ENCODE data around the gene UNC13C. TPM values are rescaled to one million over a fixed set of nuclear protein-coding genes. Genes with fewer than 3 reads are reported as not detected.

UNC13C gene
- total and polyA plus RNA-seq, 2 donors = 0.04 to 9.9 TPM

DNA sequence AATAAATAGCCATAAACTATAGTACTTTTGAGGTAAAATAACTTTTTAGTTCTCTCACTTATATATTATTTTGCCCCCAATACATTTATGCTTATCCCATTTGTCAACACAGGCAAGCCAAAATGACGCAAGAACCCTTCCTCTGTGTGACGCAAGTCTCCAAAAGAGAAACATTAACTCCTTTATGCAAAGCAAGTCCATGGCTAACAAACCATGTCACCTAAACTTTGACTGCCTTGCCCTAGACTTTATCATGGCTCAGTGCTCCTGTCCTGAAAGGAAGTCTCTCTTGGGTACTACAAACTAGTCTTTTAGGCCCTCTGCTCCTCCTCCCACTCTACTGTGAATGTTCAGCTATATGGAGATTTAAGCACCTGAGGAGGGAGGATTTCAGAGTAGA is 230.5 kb downstream of the UNC13C start:
- 90% methylated on average over 2 of the region's 2 CpGs for WGBS
- Histone ChIP-seq H3K4me3 (ENCODE audit: low read depth, low read length) (no peak overlapping the region), H3K4me1 (ENCODE audit: insufficient read depth) (no peaks in the 10 kb centered on the region), H3K36me3 (ENCODE audit: insufficient read depth) (no peaks in the 10 kb centered on the region), H3K27ac (ENCODE audit: low read depth) (no peak overlapping the region)
- DNase-seq (ENCODE audit: extremely low spot score) = no peak

DNA sequence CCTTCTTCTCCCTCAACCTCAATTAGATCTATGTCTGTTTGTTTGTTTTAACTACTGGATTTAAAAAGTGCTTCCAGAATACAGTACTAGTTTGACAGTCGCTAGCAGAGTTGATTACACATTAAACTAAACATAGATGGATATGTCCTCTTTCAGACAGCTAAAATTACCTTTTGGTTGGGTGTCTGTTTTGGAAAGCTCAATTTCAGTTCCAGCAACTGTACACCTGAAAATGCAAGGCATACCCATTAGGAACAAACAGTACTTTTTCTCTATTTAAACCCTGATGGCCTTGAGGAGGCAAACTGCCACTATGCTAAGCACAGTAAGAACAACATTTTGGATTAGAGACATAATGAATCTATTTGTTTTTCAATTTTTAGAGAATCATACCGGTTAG is 234.4 kb downstream of the UNC13C start:
- Histone ChIP-seq H3K4me3 (ENCODE audit: low read depth, low read length) (no peak overlapping the region), H3K27ac (ENCODE audit: low read depth) (no peak overlapping the region), H3K36me3 (ENCODE audit: insufficient read depth) (no peaks in the 10 kb centered on the region), H3K4me1 (ENCODE audit: insufficient read depth) (no peaks in the 10 kb centered on the region)
- DNase-seq (ENCODE audit: extremely low spot score) = no peak
- 71% methylated on average over 2 of the region's 2 CpGs for WGBS

DNA sequence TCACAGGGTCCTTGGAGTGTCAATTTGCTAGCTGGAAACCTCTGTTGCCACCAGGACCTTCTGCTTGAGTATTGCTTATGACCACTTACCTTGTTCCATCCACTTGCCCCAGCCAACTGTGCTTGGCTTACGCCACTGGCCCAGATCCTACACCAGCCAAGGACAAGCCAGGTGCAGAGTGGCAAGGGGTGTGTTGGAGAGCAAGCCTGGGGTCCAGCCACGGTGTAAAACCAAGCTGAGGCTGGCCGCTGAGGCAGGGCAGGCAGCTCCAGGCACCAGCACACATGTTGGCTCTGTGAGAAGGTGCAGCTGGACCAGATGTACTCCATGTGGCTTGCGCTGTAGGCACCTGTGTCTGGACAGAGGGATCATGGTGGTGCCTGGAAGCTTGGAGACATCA is 248.2 kb downstream of the UNC13C start:
- no peaks in the 10 kb centered on the region for H3K4me1 ChIP-seq (ENCODE audit: insufficient read depth)
- 86% methylated on average over 4 of the region's 4 CpGs for WGBS
- no peak for DNase-seq (ENCODE audit: extremely low spot score)
- H3K36me3 ChIP-seq (ENCODE audit: insufficient read depth) = no peaks in the 10 kb centered on the region
- no peak overlapping the region for H3K27ac ChIP-seq (ENCODE audit: low read depth)
- no peak overlapping the region for H3K4me3 ChIP-seq (ENCODE audit: low read depth, low read length)

DNA sequence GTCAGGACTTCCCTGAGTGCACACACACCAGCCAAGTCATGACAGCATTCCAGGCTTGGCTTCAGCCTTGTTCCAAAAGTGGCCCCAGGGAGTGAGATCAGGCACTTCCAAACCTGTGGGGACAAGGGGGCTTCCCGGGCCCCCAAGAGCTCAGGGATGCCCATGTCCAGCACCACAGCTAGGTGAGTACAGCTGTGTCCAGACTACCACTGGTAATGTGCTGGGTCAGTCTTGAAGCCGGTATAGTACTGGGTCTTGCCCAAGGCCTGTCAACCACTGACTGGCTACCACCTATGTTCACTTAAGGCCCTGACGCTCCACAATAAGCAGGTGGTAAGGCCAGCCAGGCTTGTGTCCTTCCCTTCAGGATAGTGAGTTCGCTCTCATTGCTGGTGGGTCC is 249.3 kb downstream of the UNC13C start:
- H3K4me3 ChIP-seq (ENCODE audit: low read depth, low read length) = no peak overlapping the region
- H3K27ac ChIP-seq (ENCODE audit: low read depth) = no peak overlapping the region
- WGBS = 91% methylated on average over 4 of the region's 4 CpGs
- DNase-seq (ENCODE audit: extremely low spot score) = no peak
- H3K4me1 ChIP-seq (ENCODE audit: insufficient read depth) = no peaks in the 10 kb centered on the region
- H3K36me3 ChIP-seq (ENCODE audit: insufficient read depth) = no peaks in the 10 kb centered on the region

DNA sequence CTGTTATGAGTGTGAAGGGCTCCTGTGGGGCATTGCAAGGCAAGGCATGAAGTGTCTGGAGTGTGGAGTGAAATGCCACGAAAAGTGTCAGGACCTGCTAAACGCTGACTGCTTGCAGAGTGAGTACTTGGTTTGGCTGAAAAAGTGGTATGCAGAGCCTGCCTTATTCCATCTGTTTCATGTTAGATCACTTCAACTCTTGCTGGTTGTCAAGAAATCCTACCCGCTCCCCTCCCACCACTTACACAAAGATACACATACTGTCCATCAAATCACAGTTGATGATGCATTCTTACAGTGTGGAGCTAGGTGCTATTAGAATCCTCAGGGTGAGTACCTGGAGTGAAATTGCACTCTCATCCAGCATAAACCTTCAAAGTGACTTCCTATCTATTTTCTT is 272.1 kb downstream of the UNC13C start:
- 45% methylated on average over 3 of the region's 3 CpGs for WGBS
- Histone ChIP-seq H3K27ac (ENCODE audit: low read depth) (no peak overlapping the region), H3K36me3 (ENCODE audit: insufficient read depth) (no peaks in the 10 kb centered on the region), H3K4me1 (ENCODE audit: insufficient read depth) (no peaks in the 10 kb centered on the region), H3K4me3 (ENCODE audit: low read depth, low read length) (no peak overlapping the region)
- no peak for DNase-seq (ENCODE audit: extremely low spot score)

DNA sequence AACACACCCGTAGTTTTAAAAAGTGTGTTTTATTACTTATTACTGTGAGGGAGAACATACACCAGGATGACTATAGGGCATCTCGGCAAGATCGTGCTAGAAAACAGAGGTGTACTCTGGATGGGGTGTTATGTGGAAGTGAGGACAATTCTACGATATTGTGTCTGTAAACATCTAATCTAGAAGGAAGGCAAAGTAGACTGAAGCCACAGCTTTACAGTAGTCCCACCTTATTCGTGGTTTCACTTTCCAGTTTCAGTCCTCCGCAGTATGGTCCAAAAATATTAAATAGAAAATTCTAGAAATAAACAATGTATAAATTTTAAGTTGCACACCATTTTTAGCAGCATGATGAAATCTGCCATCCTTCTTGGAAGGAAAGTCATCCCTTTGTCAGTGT is 277.9 kb downstream of the UNC13C start:
- DNase-seq (ENCODE audit: extremely low spot score) = no peak
- no peaks in the 10 kb centered on the region for H3K4me1 ChIP-seq (ENCODE audit: insufficient read depth)
- no peaks in the 10 kb centered on the region for H3K36me3 ChIP-seq (ENCODE audit: insufficient read depth)
- no peak overlapping the region for H3K4me3 ChIP-seq (ENCODE audit: low read depth, low read length)
- no peak overlapping the region for H3K27ac ChIP-seq (ENCODE audit: low read depth)
- 75% methylated on average over 6 of the region's 6 CpGs for WGBS

DNA sequence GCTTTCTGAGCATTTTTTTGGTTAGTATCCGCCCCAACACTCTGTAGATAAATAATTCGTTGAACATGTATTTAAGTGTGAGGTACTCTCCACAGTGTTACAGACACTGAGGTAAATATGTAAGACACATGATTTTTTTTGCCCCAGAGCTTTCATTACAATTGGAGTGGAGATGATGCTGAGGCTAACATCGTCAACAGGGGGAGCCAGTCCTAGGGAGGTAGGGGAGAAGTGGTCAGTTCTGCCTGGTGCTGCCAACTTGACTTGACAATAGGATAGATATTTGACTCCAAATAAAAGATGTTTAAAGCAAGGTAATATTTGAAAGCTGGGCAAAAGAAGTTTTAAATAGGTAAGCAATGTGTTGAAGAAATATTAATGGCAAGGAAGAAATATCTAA is 295.7 kb downstream of the UNC13C start:
- no peak for DNase-seq (ENCODE audit: extremely low spot score)
- Histone ChIP-seq H3K36me3 (ENCODE audit: insufficient read depth) (no peaks in the 10 kb centered on the region), H3K4me1 (ENCODE audit: insufficient read depth) (no peaks in the 10 kb centered on the region), H3K27ac (ENCODE audit: low read depth) (no peak overlapping the region), H3K4me3 (ENCODE audit: low read depth, low read length) (no peak overlapping the region)
- 44% methylated on average over 3 of the region's 3 CpGs for WGBS

DNA sequence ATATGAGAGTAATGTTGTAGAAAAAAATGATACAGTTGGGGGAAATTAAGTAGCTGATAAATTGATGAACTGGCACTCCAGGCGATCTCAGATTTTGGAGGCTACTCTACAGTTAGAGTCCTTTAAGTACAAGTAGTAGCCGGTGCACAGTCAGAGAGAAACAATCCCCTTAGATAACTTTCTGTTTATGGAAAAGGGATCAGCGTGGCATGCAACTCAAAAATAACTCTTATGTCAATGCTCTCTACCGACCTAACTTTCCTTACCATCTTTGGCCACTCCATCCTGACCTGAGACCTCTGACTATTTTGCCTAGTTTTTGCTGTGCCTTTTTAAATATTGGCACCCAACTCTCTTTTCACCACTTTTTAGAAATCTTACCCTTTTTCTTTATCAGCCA is 299.6 kb downstream of the UNC13C start:
- H3K27ac ChIP-seq (ENCODE audit: low read depth) = no peak overlapping the region
- 50% methylated on average over 4 of the region's 4 CpGs for WGBS

DNA sequence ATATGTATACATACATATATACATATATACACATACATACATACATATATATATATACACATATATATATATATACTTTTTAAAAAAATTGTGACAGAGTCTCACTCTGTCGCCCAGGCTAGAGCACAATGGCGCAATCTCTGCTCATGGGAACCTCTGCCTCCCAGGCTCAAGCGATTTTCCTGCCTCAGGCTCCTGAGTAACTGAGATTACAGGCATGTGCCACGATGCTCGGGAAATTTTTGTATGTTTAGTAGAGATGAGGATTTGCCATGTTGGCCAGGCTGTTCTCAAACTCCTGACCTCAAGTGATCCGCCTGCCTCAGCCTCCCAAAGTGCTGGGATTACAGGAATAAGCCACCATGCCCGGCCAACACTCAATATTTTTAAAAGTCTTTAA is 302.5 kb downstream of the UNC13C start:
- no peak overlapping the region for H3K27ac ChIP-seq (ENCODE audit: low read depth)
- 91% methylated on average over 7 of the region's 7 CpGs for WGBS

More for the DNA sequence above, 299.6 kb downstream of the UNC13C start:
- no peak for DNase-seq (ENCODE audit: extremely low spot score)
- H3K4me1 ChIP-seq (ENCODE audit: insufficient read depth) = no peaks in the 10 kb centered on the region
- H3K36me3 ChIP-seq (ENCODE audit: insufficient read depth) = no peaks in the 10 kb centered on the region
- H3K4me3 ChIP-seq (ENCODE audit: low read depth, low read length) = no peak overlapping the region

DNA sequence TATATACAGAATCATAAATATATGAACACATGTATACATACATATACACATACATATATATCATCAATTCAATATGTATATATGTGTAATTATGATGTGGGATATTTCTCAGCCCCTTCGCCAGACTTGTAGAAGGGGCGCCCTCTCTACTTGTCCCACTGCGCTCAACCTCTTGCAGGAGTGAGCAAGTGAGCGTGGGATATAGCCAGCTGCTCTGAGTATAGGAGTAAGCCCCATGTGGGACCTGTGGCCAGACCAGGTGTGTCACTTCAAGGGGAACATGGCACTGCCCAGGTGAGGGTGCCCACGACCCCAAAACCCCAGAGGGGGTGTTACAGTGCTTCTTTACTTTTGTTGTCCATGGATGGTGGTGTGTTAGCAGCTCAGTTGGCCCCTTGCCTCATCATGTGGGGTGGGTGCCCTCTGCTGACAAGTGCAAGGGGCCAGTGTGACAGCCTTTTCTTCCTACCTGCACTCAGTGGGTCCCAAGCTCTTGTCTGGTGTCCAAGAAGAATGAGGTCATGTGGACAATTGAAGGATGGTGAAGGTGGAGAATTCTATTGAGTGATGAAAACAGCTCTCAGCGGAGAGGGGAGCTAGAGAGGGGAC is 304.1 kb downstream of the UNC13C start:
- no peak for DNase-seq (ENCODE audit: extremely low spot score)
- Histone ChIP-seq H3K36me3 (ENCODE audit: insufficient read depth) (no peaks in the 10 kb centered on the region), H3K4me3 (ENCODE audit: low read depth, low read length) (no peak overlapping the region), H3K4me1 (ENCODE audit: insufficient read depth) (no peaks in the 10 kb centered on the region), H3K27ac (ENCODE audit: low read depth) (no peak overlapping the region)
- 88% methylated on average over 6 of the region's 6 CpGs for WGBS

More for the DNA sequence above, 302.5 kb downstream of the UNC13C start:
- no peaks in the 10 kb centered on the region for H3K4me1 ChIP-seq (ENCODE audit: insufficient read depth)
- DNase-seq (ENCODE audit: extremely low spot score) = no peak
- no peak overlapping the region for H3K4me3 ChIP-seq (ENCODE audit: low read depth, low read length)
- no peaks in the 10 kb centered on the region for H3K36me3 ChIP-seq (ENCODE audit: insufficient read depth)

DNA sequence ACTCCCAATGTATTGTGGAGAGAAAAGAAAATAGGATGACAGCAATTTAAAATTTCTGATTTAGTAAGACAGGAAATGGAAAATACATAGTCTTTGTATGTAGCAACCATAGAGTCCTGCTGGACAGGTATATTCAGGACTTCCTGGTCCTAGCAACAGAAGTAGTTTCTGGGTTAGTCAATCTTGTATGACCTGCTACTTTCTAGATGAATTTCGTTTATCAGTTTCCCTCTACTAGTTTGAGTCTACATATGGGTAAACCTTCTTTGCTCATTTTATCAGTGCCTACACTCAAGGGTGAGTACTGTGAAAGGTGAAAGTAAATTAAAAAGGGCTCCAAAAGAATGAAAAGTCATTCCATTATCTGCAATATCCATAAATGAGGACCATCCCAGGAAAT is 309.8 kb downstream of the UNC13C start:
- no peak for DNase-seq (ENCODE audit: extremely low spot score)
- WGBS = 69% methylated on average over 1 of the region's 1 CpG
- H3K36me3 ChIP-seq (ENCODE audit: insufficient read depth) = no peaks in the 10 kb centered on the region
- no peak overlapping the region for H3K27ac ChIP-seq (ENCODE audit: low read depth)
- H3K4me1 ChIP-seq (ENCODE audit: insufficient read depth) = no peaks in the 10 kb centered on the region
- no peak overlapping the region for H3K4me3 ChIP-seq (ENCODE audit: low read depth, low read length)

DNA sequence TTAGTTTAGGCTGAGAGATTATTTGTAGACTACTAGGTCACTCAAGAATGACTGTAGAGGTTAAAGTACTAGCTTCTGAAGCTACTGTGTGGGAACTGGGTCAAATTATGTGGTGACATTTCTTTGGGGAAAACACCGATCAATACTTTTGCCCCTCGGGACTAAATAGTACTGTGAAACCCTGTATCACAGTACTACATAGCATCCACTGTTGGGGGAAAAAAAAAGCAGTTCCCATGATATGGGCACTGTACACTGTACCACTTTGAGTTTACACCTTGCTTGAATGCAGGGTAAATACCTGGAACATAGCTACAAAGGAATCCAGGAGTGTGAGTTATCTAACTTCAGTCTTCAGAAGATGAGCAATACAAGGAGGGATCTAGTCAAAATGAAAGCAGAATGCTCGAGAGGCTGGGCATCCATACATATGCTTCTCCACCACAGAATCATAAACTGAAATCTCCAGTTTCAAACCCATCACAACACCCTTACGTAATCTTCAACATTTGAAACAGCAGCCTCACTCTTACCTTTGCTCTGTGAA is 311.4 kb downstream of the UNC13C start:
- Histone ChIP-seq H3K4me1 (ENCODE audit: insufficient read depth) (no peaks in the 10 kb centered on the region), H3K27ac (ENCODE audit: low read depth) (no peak overlapping the region), H3K36me3 (ENCODE audit: insufficient read depth) (no peaks in the 10 kb centered on the region), H3K4me3 (ENCODE audit: low read depth, low read length) (no peak overlapping the region)
- no peak for DNase-seq (ENCODE audit: extremely low spot score)
- WGBS = 81% methylated on average over 4 of the region's 4 CpGs

DNA sequence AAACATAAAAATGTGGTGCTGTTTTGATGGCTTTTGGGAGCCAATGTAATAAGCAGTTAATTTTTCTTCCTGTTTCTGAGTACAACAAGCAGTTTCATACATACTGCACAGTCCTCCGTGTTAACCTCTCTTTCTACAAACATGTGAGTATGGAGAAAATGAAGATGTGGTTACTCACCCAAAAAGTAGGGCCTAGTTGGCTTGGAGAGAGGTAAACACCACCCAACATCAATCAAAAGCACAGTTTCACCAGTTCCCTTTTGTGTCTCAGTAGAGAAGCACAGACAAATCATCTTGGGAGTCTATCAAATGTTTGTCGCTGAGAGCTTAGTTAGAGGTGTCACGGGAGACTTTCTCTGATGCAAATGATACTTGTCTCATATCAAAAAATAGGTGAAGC is 320.2 kb downstream of the UNC13C start:
- H3K27ac ChIP-seq (ENCODE audit: low read depth) = no peak overlapping the region
- 90% methylated on average over 3 of the region's 3 CpGs for WGBS
- no peak for DNase-seq (ENCODE audit: extremely low spot score)

DNA sequence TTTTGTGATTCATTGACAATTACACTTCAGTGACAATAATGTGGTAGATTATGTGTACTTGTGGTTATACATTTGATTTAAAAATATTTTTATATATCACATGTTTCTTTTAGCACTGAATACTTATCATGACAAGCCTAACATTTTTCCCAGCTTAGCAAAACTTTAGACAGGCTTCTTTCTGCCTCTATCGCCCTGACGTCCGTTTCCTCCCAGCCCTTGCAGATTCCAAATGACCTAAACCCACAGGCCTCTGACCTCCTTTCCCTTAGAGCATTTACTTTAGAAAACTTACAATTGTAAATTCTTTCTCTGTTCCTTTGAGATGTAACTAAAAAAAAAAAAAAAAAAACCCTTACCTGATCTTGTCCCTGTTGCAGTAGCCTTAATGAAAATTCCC is 326.1 kb downstream of the UNC13C start:
- no peak overlapping the region for H3K4me3 ChIP-seq (ENCODE audit: low read depth, low read length)
- DNase-seq (ENCODE audit: extremely low spot score) = no peak
- H3K27ac ChIP-seq (ENCODE audit: low read depth) = no peak overlapping the region
- WGBS = 70% methylated on average over 3 of the region's 3 CpGs
- no peaks in the 10 kb centered on the region for H3K36me3 ChIP-seq (ENCODE audit: insufficient read depth)
- H3K4me1 ChIP-seq (ENCODE audit: insufficient read depth) = no peaks in the 10 kb centered on the region

More for the DNA sequence above, 320.2 kb downstream of the UNC13C start:
- no peak overlapping the region for H3K4me3 ChIP-seq (ENCODE audit: low read depth, low read length)
- no peaks in the 10 kb centered on the region for H3K4me1 ChIP-seq (ENCODE audit: insufficient read depth)
- H3K36me3 ChIP-seq (ENCODE audit: insufficient read depth) = no peaks in the 10 kb centered on the region

DNA sequence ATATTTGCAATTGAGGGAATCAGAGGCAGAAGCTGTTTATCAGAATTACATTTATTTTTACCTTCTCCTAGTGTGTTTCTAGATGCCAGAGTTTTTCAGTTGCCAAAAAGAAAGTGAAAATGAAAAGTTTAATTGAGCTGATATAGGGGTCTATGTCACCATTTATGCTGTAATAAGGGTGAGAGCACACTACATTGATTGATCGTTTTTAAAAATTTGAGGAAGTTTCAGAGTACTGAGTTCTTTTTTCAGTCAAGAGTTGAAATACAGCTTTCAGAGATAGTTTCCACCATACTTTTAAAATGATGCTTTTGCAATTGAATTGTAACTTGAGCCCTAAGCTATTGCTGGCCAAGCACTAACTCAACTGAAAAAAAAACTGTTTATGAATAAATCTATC is 326.9 kb downstream of the UNC13C start:
- WGBS = 84% methylated on average over 1 of the region's 1 CpG
- Histone ChIP-seq H3K27ac (ENCODE audit: low read depth) (no peak overlapping the region), H3K4me1 (ENCODE audit: insufficient read depth) (no peaks in the 10 kb centered on the region), H3K4me3 (ENCODE audit: low read depth, low read length) (no peak overlapping the region), H3K36me3 (ENCODE audit: insufficient read depth) (no peaks in the 10 kb centered on the region)
- no peak for DNase-seq (ENCODE audit: extremely low spot score)

Data from urinary bladder (tissue), 4 donors.